IMR-90 (cell line): ENCODE results near the gene INO80. TPM values are rescaled to one million over a fixed set of nuclear protein-coding genes. Genes with fewer than 3 reads are reported as not detected.
A peak's percentile ranks its signal among the peaks of the same experiment; 100 is the strongest.

Experiments
- ATAC-seq: fragments of 200-7000 bp; cut with Tn5 transposase; 2 replicates; pipeline ENCODE4 v1.9.1; 2020; ENCODE audit warnings: low read depth, mild to moderate bottlenecking, moderate library complexity
- BruUV-seq: library from RNA; stranded (reverse); fragments of 400-500 nt; replicated peaks from 2 replicates; lab custom pipeline; 2021; lab: Mats Ljungman, UMichigan
- CTCF ChIA-PET: fragments of 300-600 bp; formaldehyde crosslinking; extraction: SDS; loops from one replicate; lab custom pipeline; 2021; ENCODE audit warnings: antibody characterized with exemption; lab: Yijun Ruan, JAX
- POLR2A ChIA-PET: fragments of 300-600 bp; sonication (Branson Sonifier 250); formaldehyde crosslinking; loops from one replicate; lab custom pipeline; 2022; ENCODE audit warnings: antibody characterized with exemption; ENCODE audit not compliant: unreplicated experiment; lab: Charles Lee
- DNase-seq: peaks from one replicate; pipeline ENCODE4 v3.0.0; 2013
- H2AFZ ChIP-seq: replicated peaks from 2 replicates; pipeline ENCODE3; 2013; ENCODE audit warnings: low read length, mild to moderate bottlenecking; ENCODE audit not compliant: poor library complexity
- H2AK5ac ChIP-seq: 2 replicates; pipeline ENCODE4 v1.6.1; 2013; ENCODE audit warnings: low read depth, low read length, inconsistent platforms
- H2AK9ac ChIP-seq: replicated peaks from 2 replicates; pipeline ENCODE3; 2013; ENCODE audit warnings: mild to moderate bottlenecking, low read depth, low read length, moderate library complexity; ENCODE audit not compliant: poor library complexity
- H2BK120ac ChIP-seq: 2 replicates; pipeline ENCODE4 v1.6.1; 2013; ENCODE audit warnings: low read depth, low read length, inconsistent platforms
- H2BK15ac ChIP-seq: 3 replicates; pipeline ENCODE4 v1.6.1; 2013; ENCODE audit warnings: low read depth, low read length, inconsistent platforms
- H2BK20ac ChIP-seq: 2 replicates; pipeline ENCODE4 v1.6.1; 2013; ENCODE audit warnings: low read depth, mild to moderate bottlenecking, inconsistent platforms, low read length, moderate library complexity
- H2BK5ac ChIP-seq: 2 replicates; pipeline ENCODE4 v1.6.1; 2013; ENCODE audit warnings: mild to moderate bottlenecking, low read depth, low read length, inconsistent platforms; ENCODE audit not compliant: poor library complexity, severe bottlenecking
- H3K14ac ChIP-seq: replicated peaks from 2 replicates; pipeline ENCODE4 v1.6.1; 2013; ENCODE audit warnings: low read depth, low read length, inconsistent platforms
- H3K18ac ChIP-seq: 2 replicates; pipeline ENCODE4 v1.6.1; 2013; ENCODE audit warnings: low read depth, low read length, control low read depth
- H3K23ac ChIP-seq: 2 replicates; pipeline ENCODE4 v1.6.1; 2013; ENCODE audit warnings: low read depth, low read length, inconsistent platforms
- H3K27ac ChIP-seq: 2 replicates; pipeline ENCODE4 v1.5.1; 2013; ENCODE audit warnings: mild to moderate bottlenecking, control low read depth, low read length; ENCODE audit not compliant: insufficient read depth
- H3K27me3 ChIP-seq: 2 replicates; pipeline ENCODE4 v1.6.1; 2013; ENCODE audit warnings: low read length; ENCODE audit not compliant: control insufficient read depth, insufficient read depth
- H3K36me3 ChIP-seq: 2 replicates; pipeline ENCODE4 v1.6.1; 2013; ENCODE audit warnings: low read length, mixed read lengths; ENCODE audit not compliant: control insufficient read depth, insufficient read depth
- H3K4ac ChIP-seq: 2 replicates; pipeline ENCODE4 v1.6.1; 2013; ENCODE audit warnings: low read depth, low read length, inconsistent platforms
- H3K4me1 ChIP-seq: 2 replicates; pipeline ENCODE4 v1.6.1; 2013; ENCODE audit warnings: low read length, mixed read lengths; ENCODE audit not compliant: control insufficient read depth, insufficient read depth
- H3K4me2 ChIP-seq: 2 replicates; pipeline ENCODE4 v1.6.1; 2013; ENCODE audit warnings: low read depth, mild to moderate bottlenecking, control low read depth, low read length, moderate library complexity
- H3K4me3 ChIP-seq: 2 replicates; pipeline ENCODE4 v1.5.1; 2013; ENCODE audit warnings: low read depth, mild to moderate bottlenecking, control low read depth, low read length, moderate library complexity; ENCODE audit not compliant: insufficient read depth
- H3K56ac ChIP-seq: 2 replicates; pipeline ENCODE4 v1.6.1; 2013; ENCODE audit warnings: low read length, inconsistent platforms; ENCODE audit not compliant: insufficient read depth; ENCODE audit errors: extremely low read depth
- H3K79me1 ChIP-seq, 2 experiments: 2 replicates each; pipeline ENCODE4 v1.6.1; 2013; ENCODE audit warnings: low read length in 2 of 2, inconsistent platforms in 1 of 2, low read depth in 1 of 2
- H3K9ac ChIP-seq: 2 replicates; pipeline ENCODE4 v1.6.1; 2013; ENCODE audit warnings: low read depth, low read length, control low read depth
- H3K9me1 ChIP-seq: 2 replicates; pipeline ENCODE4 v1.6.1; 2013; ENCODE audit warnings: low read length, inconsistent platforms; ENCODE audit not compliant: insufficient read depth
- H3K9me3 ChIP-seq: 2 replicates; pipeline ENCODE4 v1.6.1; 2013; ENCODE audit warnings: low read length; ENCODE audit not compliant: control insufficient read depth, insufficient read depth
- H4K20me1 ChIP-seq: 2 replicates; pipeline ENCODE4 v1.6.1; 2013; ENCODE audit warnings: low read length, inconsistent platforms; ENCODE audit not compliant: insufficient read depth
- H4K5ac ChIP-seq: 2 replicates; pipeline ENCODE4 v1.6.1; 2013; ENCODE audit warnings: mild to moderate bottlenecking, low read depth, low read length, control low read depth
- H4K8ac ChIP-seq, 2 experiments: 2 replicates each; pipeline ENCODE4 v1.6.1; 2013; ENCODE audit warnings: low read depth in 2 of 2, low read length in 2 of 2, control low read depth in 1 of 2, inconsistent platforms in 1 of 2
- H4K91ac ChIP-seq: 2 replicates; pipeline ENCODE4 v1.6.1; 2013; ENCODE audit warnings: low read depth, low read length, inconsistent platforms; ENCODE audit not compliant: insufficient read depth
- BHLHE40 ChIP-seq: fragments of 150-350 bp; IDR thresholded peaks from 2 replicates; pipeline ENCODE4 v1.6.1; 2016; ENCODE audit warnings: mild to moderate bottlenecking, low read depth, low read length
- CEBPB ChIP-seq: IDR thresholded peaks from 2 replicates; pipeline ENCODE4 v1.6.1; 2012; ENCODE audit warnings: low read depth, low read length, improper control_type of control experiment
- CHD1 ChIP-seq: IDR thresholded peaks from 2 replicates; pipeline ENCODE4 v1.6.1; 2012; ENCODE audit warnings: low read depth, low read length, improper control_type of control experiment
- CTCF ChIP-seq: conservative IDR thresholded peaks from 2 replicates; pipeline ENCODE4 v1.5.1; 2012; ENCODE audit warnings: mild to moderate bottlenecking, low read depth, low read length, improper control_type of control experiment
- ELK1 ChIP-seq: fragments of 150-350 bp; IDR thresholded peaks from 2 replicates; pipeline ENCODE4 v1.6.1; 2016; ENCODE audit warnings: low read depth, mild to moderate bottlenecking, low read length, moderate library complexity, borderline replicate concordance
- FOS ChIP-seq: fragments of 150-350 bp; IDR thresholded peaks from 2 replicates; pipeline ENCODE4 v1.6.1; 2016; ENCODE audit warnings: low read depth, low read length
- MAFK ChIP-seq: IDR thresholded peaks from 2 replicates; pipeline ENCODE4 v1.6.1; 2012; ENCODE audit warnings: low read depth, low read length, improper control_type of control experiment
- MAZ ChIP-seq: IDR thresholded peaks from 2 replicates; pipeline ENCODE4 v1.6.1; 2012; ENCODE audit warnings: low read depth, mild to moderate bottlenecking, low read length, improper control_type of control experiment, moderate library complexity, borderline replicate concordance
- MXI1 ChIP-seq: IDR thresholded peaks from 2 replicates; pipeline ENCODE4 v1.6.1; 2012; ENCODE audit warnings: low read depth, mild to moderate bottlenecking, low read length, moderate library complexity, borderline replicate concordance
- NFE2L2 ChIP-seq: fragments of 150-350 bp; IDR thresholded peaks from 2 replicates; pipeline ENCODE4 v1.6.1; 2016; ENCODE audit warnings: low read depth, mild to moderate bottlenecking, low read length
- POLR2A ChIP-seq: IDR thresholded peaks from 2 replicates; pipeline ENCODE4 v1.6.1; 2012; ENCODE audit warnings: mild to moderate bottlenecking, low read depth, low read length
- RAD21 ChIP-seq: IDR thresholded peaks from 2 replicates; pipeline ENCODE4 v1.6.1; 2012; ENCODE audit warnings: low read length, improper control_type of control experiment
- RFX5 ChIP-seq: IDR thresholded peaks from 2 replicates; pipeline ENCODE4 v1.8.0; 2012; ENCODE audit warnings: low read depth, mild to moderate bottlenecking, low read length, moderate library complexity
- SMC3 ChIP-seq: fragments of 150-350 bp; IDR thresholded peaks from 2 replicates; pipeline ENCODE4 v1.6.1; 2016; ENCODE audit warnings: low read depth, mild to moderate bottlenecking, antibody characterized with exemption, low read length, moderate library complexity
- WGBS, 2 experiments: methylation state at CpG; one replicate each; pipeline versions ENCODE4 v1.1.5 to v1.1.7; 2013; ENCODE audit warnings: missing lambda C conversion rate in 2 of 2; ENCODE audit not compliant: insufficient read length in 1 of 2; ENCODE audit errors: extremely low coverage in 2 of 2; 5-methylcytosine and 5-hydroxymethylcytosine counted together
- dilution Hi-C: fragments of 300-500 bp; cut with HindIII; formaldehyde crosslinking; loops from one replicate; pipeline ENCODE4 v1.14.3; 2018; ENCODE audit warnings: low sequenced_read_pairs; ENCODE audit not compliant: unreplicated experiment
- in situ Hi-C: fragments of 300-500 bp; cut with MboI; formaldehyde crosslinking; loops from 3 replicates; pipeline ENCODE4 v1.14.3; 2019; ENCODE audit warnings: low sequenced_read_pairs, inconsistent platforms, mixed read lengths
- intact Hi-C: fragments of 100-400 bp; cut with micrococcal nuclease; formaldehyde crosslinking; loops from 2 replicates; pipeline ENCODE4 v1.10.0; 2022
- polyA plus RNA-seq, 3 experiments: library from polyadenylated mRNA; depleted of rRNA; stranded (reverse); fragments of >200 nt; gene quantifications; 2 replicates each; pipeline ENCODE4 v1.2.3, GENCODE V29; 2012; ENCODE audit warnings: low replicate concordance in 1 of 3
- total RNA-seq: library from RNA; depleted of rRNA; stranded (reverse); fragments of >200 nt; gene quantifications from 2 replicates; pipeline ENCODE4 v1.2.3, GENCODE V29; 2012

Gene INO80
- total and polyA plus RNA-seq, 2 of the 4 experiments (the other 2 are of a cell fraction): 6.0 to 13.3 TPM

GRCh38 chr15:40955141-40955903, 160.8 kb downstream of the INO80 start:
- 98% methylated on average over 11 of the region's 20 CpGs; no CpG with 5 or more reads in 1 of the 2 experiments for whole genome bisulfite sequencing, 2 experiments
- TF ChIP-seq NFE2L2: no peak
- TF ChIP-seq FOS: no peak
- no peak for TF ChIP-seq RFX5
- TF ChIP-seq CHD1: no peak
- no peak for TF ChIP-seq SMC3
- TF ChIP-seq MXI1: no peak
- no peak for TF ChIP-seq CEBPB
- no peak for TF ChIP-seq POLR2A
- no peak for TF ChIP-seq MAFK
- no peak for TF ChIP-seq MAZ
- TF ChIP-seq RAD21: no peak
- TF ChIP-seq ELK1: no peak
- TF ChIP-seq BHLHE40: no peak
- TF ChIP-seq CTCF: no peak

More at GRCh38 chr15:40955141-40955903, 160.8 kb downstream of the INO80 start:
- Histone ChIP-seq H4K91ac (no peak overlapping the region), H3K9me3 (no peaks in the 10 kb centered on the region), H3K4ac (peak overlapping the region; percentile 9; the same call in 1 of the 2 replicates), H4K8ac (peak overlapping the region in 1 of 2 experiments; percentile 12; a peak in 1 of 4 replicates), H2AFZ (no peak overlapping the region), H3K14ac (peak overlapping the region; percentile 77), H2AK9ac (no peak overlapping the region), H2BK5ac (peak overlapping the region; percentile 7), H2AK5ac (peak overlapping the region; percentile 80), H3K56ac (no peak overlapping the region), H2BK120ac (no peak overlapping the region), H3K18ac (no peak overlapping the region), H3K36me3 (peaks cover 28% of the 10 kb centered on the region), H3K27me3 (no peaks in the 10 kb centered on the region), H2BK20ac (no peak overlapping the region), H3K4me2 (peak overlapping the region; percentile 68), H3K79me1 (peaks cover 18 to 62% of the 10 kb centered on the region in 2 experiments), H3K9ac (peak overlapping the region; percentile 56; the same call in 1 of the 2 replicates), H3K23ac (peak overlapping the region; percentile 69; the same call in 1 of the 2 replicates), H4K5ac (no peak overlapping the region), H2BK15ac (no peak overlapping the region), H3K4me1 (peaks cover 31% of the 10 kb centered on the region), H3K27ac (0 out of 2 replicates have a peak overlapping the region, but pooled peaks have one; percentile 10), H3K9me1 (peaks cover 32% of the 10 kb centered on the region), H3K4me3 (peak overlapping the region; percentile 32; the same call in 1 of the 2 replicates), H4K20me1 (peaks cover 55% of the 10 kb centered on the region)
- dilution Hi-C loops: no loop called here
- in situ Hi-C loops: no loop called here
- POLR2A ChIA-PET: interaction anchor here (1.2 kb wide), 1 partner anchor 62 kb away, joined by 6 read pairs; no protein-coding TSS in a partner anchor
- intact Hi-C loops: no loop called here
- BruUV-seq: no TSS peak
- CTCF ChIA-PET: interaction anchor here (2.7 to 4.6 kb wide), 2 partner anchors 14 to 63 kb away, joined by 11 to 23 read pairs; no protein-coding TSS in a partner anchor
- no peak for ATAC-seq
- no peak for DNase-seq
